Activated B cell treated with CpG ODN at 0.5 μM for 24 hours (primary cell): ENCODE measurements around the gene REC114. TPM values are rescaled to one million over a fixed set of nuclear protein-coding genes. Genes with fewer than 3 reads are reported as not detected.

Experiments used
- ATAC-seq: fragments of 200-7000 bp; cut with Tn5 transposase; one replicate; pipeline ENCODE4 v1.10.0; 2021; ENCODE audit warnings: low read depth, mild to moderate bottlenecking, moderate library complexity
- CTCF ChIA-PET: fragments of 350-600 bp; sonication (Branson Sonifier 250); formaldehyde crosslinking; loops from one replicate; lab custom pipeline; 2021; ENCODE audit warnings: antibody characterized with exemption; lab: Charles Lee
- POLR2A ChIA-PET: fragments of 350-600 bp; sonication (Branson Sonifier 250); formaldehyde crosslinking; loops from one replicate; lab custom pipeline; 2021; ENCODE audit warnings: antibody characterized with exemption; lab: Charles Lee
- DNase-seq: peaks from one replicate; pipeline ENCODE4 v3.0.0; 2022
- H3K27ac Mint-ChIP-seq: one replicate; pipeline ENCODE4 v1.8.0; 2020; ENCODE audit warnings: mixed read lengths
- H3K27me3 Mint-ChIP-seq: one replicate; pipeline ENCODE4 v1.8.0; 2021; ENCODE audit warnings: mixed read lengths
- H3K36me3 Mint-ChIP-seq: one replicate; pipeline ENCODE4 v1.8.0; 2021; ENCODE audit warnings: low read depth, mixed read lengths
- H3K4me1 Mint-ChIP-seq: one replicate; pipeline ENCODE4 v1.8.0; 2021; ENCODE audit warnings: mixed read lengths
- H3K4me3 Mint-ChIP-seq: one replicate; pipeline ENCODE4 v1.8.0; 2020; ENCODE audit warnings: mild to moderate bottlenecking, mixed read lengths
- H3K9me3 Mint-ChIP-seq: one replicate; pipeline ENCODE4 v1.8.0; 2020; ENCODE audit warnings: mixed read lengths
- CTCF ChIP-seq: fragments of 200-600 bp; IDR thresholded peaks from one replicate; pipeline ENCODE4 v1.8.0; 2022; ENCODE audit warnings: antibody characterized with exemption, mild to moderate bottlenecking
- intact Hi-C: fragments of 100-400 bp; cut with micrococcal nuclease; formaldehyde crosslinking; loops from one replicate; pipeline ENCODE4 v1.15.1; 2024
- total RNA-seq: library from RNA; stranded (reverse); gene quantifications from 2 replicates; pipeline ENCODE4 v1.2.3, GENCODE V29; 2022

The REC114 gene
- total RNA-seq, 1 donor from 2014 or later, result not detected

- peaks cover 9% of the 10 kb centered on the region for H3K36me3 Mint-ChIP-seq
- no peaks in the 10 kb centered on the region for H3K27me3 Mint-ChIP-seq
- ChIA-PET CTCF (interaction anchor here (1.6 kb wide), 1 partner anchor 34 kb away, joined by 6 read pairs; no protein-coding TSS in a partner anchor), POLR2A (no interaction called here)
- no peak for TF ChIP-seq CTCF
- intact Hi-C loops, result no loop called here
- DNase-seq, result no peak
- no peak for ATAC-seq
- H3K4me3 Mint-ChIP-seq, result no peak overlapping the region
- peaks cover 18% of the 10 kb centered on the region for H3K4me1 Mint-ChIP-seq
- no peak overlapping the region for H3K27ac Mint-ChIP-seq
- peaks cover 3% of the 10 kb centered on the region for H3K9me3 Mint-ChIP-seq
These were observed 159.5 kb downstream of the REC114 start for GRCh38 chr15:73602446-73602843.

GRCh38 chr15:73602992-73603391 lies 160.0 kb downstream of the REC114 start:
- ChIA-PET POLR2A (no interaction called here), CTCF (interaction anchor here (1.6 kb wide), 1 partner anchor 34 kb away, joined by 6 read pairs; no protein-coding TSS in a partner anchor)
- Mint-ChIP-seq H3K4me3 (no peak overlapping the region), H3K27me3 (no peaks in the 10 kb centered on the region), H3K4me1 (peaks cover 23% of the 10 kb centered on the region), H3K9me3 (peaks cover 3% of the 10 kb centered on the region), H3K36me3 (peaks cover 12% of the 10 kb centered on the region), H3K27ac (no peak overlapping the region)
- no peak for ATAC-seq
- intact Hi-C loops, result no loop called here
- TF ChIP-seq CTCF, result no peak
- no peak for DNase-seq

- ChIA-PET POLR2A (no interaction called here), CTCF (interaction anchor here (0.6 to 1.5 kb wide), 2 partner anchors 101 to 339 kb away, joined by 3 read pairs; no protein-coding TSS in a partner anchor)
- Mint-ChIP-seq H3K27me3 (no peaks in the 10 kb centered on the region), H3K36me3 (peaks cover 14% of the 10 kb centered on the region), H3K4me1 (peaks cover 31% of the 10 kb centered on the region), H3K4me3 (no peak overlapping the region), H3K9me3 (peaks cover 3% of the 10 kb centered on the region), H3K27ac (no peak overlapping the region)
- intact Hi-C loops, result no loop called here
- DNase-seq (no peak), ATAC-seq (no peak)
- TF ChIP-seq CTCF, result no peak
These were observed 161.5 kb downstream of the REC114 start for GRCh38 chr15:73604477-73604876.

GRCh38 chr15:73605759-73606436 lies 162.9 kb downstream of the REC114 start:
- Mint-ChIP-seq H3K27ac (no peak overlapping the region), H3K4me1 (peaks cover 39% of the 10 kb centered on the region), H3K9me3 (peaks cover 3% of the 10 kb centered on the region), H3K27me3 (no peaks in the 10 kb centered on the region), H3K36me3 (peaks cover 14% of the 10 kb centered on the region), H3K4me3 (no peak overlapping the region)
- intact Hi-C loops, result no loop called here
- ChIA-PET CTCF (interaction anchor here (2.1 kb wide), 1 partner anchor 31 kb away, joined by 5 read pairs; no protein-coding TSS in a partner anchor), POLR2A (no interaction called here)
- ATAC-seq, result no peak
- no peak for TF ChIP-seq CTCF
- DNase-seq, result no peak

- Mint-ChIP-seq H3K36me3 (peaks cover 14% of the 10 kb centered on the region), H3K27ac (no peak overlapping the region), H3K4me3 (no peak overlapping the region), H3K27me3 (no peaks in the 10 kb centered on the region), H3K4me1 (peaks cover 46% of the 10 kb centered on the region), H3K9me3 (peaks cover 3% of the 10 kb centered on the region)
- CTCF ChIA-PET, result interaction anchor here (1.5 to 2.1 kb wide), 2 partner anchors 29 kb away, joined by 5 to 6 read pairs; no protein-coding TSS in a partner anchor
- POLR2A ChIA-PET, result no interaction called here
- intact Hi-C loops, result no loop called here
- TF ChIP-seq CTCF, result no peak
- no peak for ATAC-seq
- DNase-seq, result no peak
These were observed 164.4 kb downstream of the REC114 start for GRCh38 chr15:73607405-73607804.
